Mesothelial cell of epicardium (in vitro differentiated cells): ENCODE data around the gene TJP2. TPM values are rescaled to one million over a fixed set of nuclear protein-coding genes. Genes with fewer than 3 reads are reported as not detected.

Experiments
- DNase-seq, 2 experiments: peaks; one replicate each; pipeline ENCODE4 v3.0.0; 2021; ENCODE audit warnings: low spot score in 2 of 2; ENCODE audit not compliant: unreplicated experiment in 2 of 2
- H3K27ac Mint-ChIP-seq: 2 replicates; pipeline ENCODE4 v1.8.0; 2021; ENCODE audit warnings: mixed read lengths
- H3K27me3 Mint-ChIP-seq: 2 replicates; pipeline ENCODE4 v1.8.0; 2021; ENCODE audit warnings: low read depth, mixed read lengths
- H3K36me3 Mint-ChIP-seq: 2 replicates; pipeline ENCODE4 v1.8.0; 2021; ENCODE audit warnings: mixed read lengths
- H3K4me1 Mint-ChIP-seq: 2 replicates; pipeline ENCODE4 v1.8.0; 2021; ENCODE audit warnings: mixed read lengths
- H3K4me3 Mint-ChIP-seq: 2 replicates; pipeline ENCODE4 v1.8.0; 2021; ENCODE audit warnings: mild to moderate bottlenecking, moderate library complexity, mixed read lengths
- H3K9me3 Mint-ChIP-seq: 2 replicates; pipeline ENCODE4 v1.8.0; 2021; ENCODE audit warnings: mixed read lengths
- CTCF ChIP-seq: fragments of 200-600 bp; sonication (generic); IDR thresholded peaks from one replicate; pipeline ENCODE4 v1.5.0; 2021; ENCODE audit warnings: antibody characterized with exemption; ENCODE audit not compliant: unreplicated experiment
- total RNA-seq: library from RNA; stranded (reverse); gene quantifications from 3 replicates; pipeline ENCODE4 v1.2.1, GENCODE V29; 2021

TJP2 gene
- total RNA-seq, 1 donor from 2014 or later, result 58.0 TPM

GRCh38 chr9:69265891-69266290, 91.8 kb downstream of the TJP2 start:
- H3K27me3 Mint-ChIP-seq, result no peaks in the 10 kb centered on the region
- no peak overlapping the region for H3K4me3 Mint-ChIP-seq
- H3K4me1 Mint-ChIP-seq, result no peaks in the 10 kb centered on the region
- peaks cover 7% of the 10 kb centered on the region for H3K9me3 Mint-ChIP-seq
- H3K27ac Mint-ChIP-seq, result no peak overlapping the region
- no peak for DNase-seq
- no peak for TF ChIP-seq CTCF
- H3K36me3 Mint-ChIP-seq, result no peaks in the 10 kb centered on the region

DNA sequence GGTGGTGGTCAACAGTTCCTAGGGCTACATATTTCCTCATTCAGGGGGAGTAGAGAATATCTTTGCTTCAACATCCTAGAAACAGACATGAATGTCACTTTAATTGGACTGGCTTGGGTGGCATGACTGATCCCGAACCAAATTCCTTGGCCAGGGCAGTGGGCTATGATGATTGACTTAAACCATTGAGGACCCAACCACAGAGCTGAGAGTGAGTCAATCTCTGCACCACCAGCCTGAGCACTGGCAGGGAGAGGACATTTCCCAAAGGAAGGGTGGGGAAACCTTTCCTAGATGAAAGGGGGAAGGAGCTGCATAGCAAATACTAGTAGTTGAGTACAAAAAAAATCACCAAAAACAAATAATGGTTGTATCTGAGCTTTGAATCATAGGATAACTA, 98.1 kb downstream of the TJP2 start:
- H3K9me3 Mint-ChIP-seq, result peaks cover 15% of the 10 kb centered on the region
- H3K36me3 Mint-ChIP-seq, result peaks cover 2% of the 10 kb centered on the region
- no peak overlapping the region for H3K27ac Mint-ChIP-seq
- DNase-seq, result no peak
- no peaks in the 10 kb centered on the region for H3K27me3 Mint-ChIP-seq
- H3K4me3 Mint-ChIP-seq, result no peak overlapping the region
- no peak for TF ChIP-seq CTCF
- H3K4me1 Mint-ChIP-seq, result no peaks in the 10 kb centered on the region

DNA sequence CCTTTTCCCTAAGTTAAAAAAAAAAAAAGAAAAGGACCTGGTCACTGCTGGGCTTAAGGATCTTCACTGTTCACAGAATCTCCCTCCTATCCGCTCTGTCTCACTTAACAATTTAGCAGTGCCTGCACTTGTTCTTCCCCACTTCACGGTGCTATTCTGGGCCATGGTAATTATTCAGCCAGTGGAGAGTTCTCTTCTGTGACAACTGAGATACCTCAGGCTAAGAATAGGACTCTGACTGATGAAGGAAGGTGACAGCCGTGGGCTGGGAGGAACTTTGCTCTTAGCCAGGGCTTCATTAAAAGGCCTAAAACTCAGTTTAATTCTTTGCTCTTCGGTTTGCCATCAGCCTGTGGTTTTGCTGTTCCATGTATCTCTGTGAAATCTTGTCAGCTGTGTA, 99.1 kb downstream of the TJP2 start:
- H3K36me3 Mint-ChIP-seq, result peaks cover 2% of the 10 kb centered on the region
- no peak for TF ChIP-seq CTCF
- no peak for DNase-seq

DNA sequence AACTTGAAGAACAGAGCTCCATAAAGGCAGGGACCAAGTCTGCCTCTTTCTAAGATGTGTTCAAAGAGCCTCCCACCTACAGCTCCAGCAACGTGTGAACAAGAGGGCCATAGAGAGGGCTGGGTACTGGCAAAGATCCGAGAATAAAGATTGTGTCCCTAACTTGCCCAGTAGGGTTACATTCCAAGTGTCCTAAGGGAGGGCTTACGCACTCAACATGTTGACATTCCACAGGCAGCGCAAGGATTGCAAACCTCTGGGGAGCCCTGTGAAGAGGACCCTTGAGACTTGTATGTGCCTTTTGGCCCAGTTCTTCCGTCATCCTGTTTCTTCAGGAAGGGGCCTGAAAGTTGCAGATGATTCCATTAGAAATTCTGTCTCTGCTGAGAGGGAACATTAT, 102.7 kb downstream of the TJP2 start:
- DNase-seq, result no peak
- H3K27ac Mint-ChIP-seq, result no peak overlapping the region

More for the DNA sequence above, 99.1 kb downstream of the TJP2 start:
- Mint-ChIP-seq H3K27ac (no peak overlapping the region), H3K27me3 (no peaks in the 10 kb centered on the region), H3K4me3 (no peak overlapping the region), H3K9me3 (peaks cover 19% of the 10 kb centered on the region), H3K4me1 (no peaks in the 10 kb centered on the region)

GRCh38 chr9:69279084-69279731, 105.1 kb downstream of the TJP2 start:
- no peak for DNase-seq
- Mint-ChIP-seq H3K4me3 (no peak overlapping the region), H3K9me3 (peaks cover 12% of the 10 kb centered on the region), H3K27me3 (no peaks in the 10 kb centered on the region), H3K27ac (no peak overlapping the region), H3K36me3 (peaks cover 2% of the 10 kb centered on the region), H3K4me1 (peaks cover 4% of the 10 kb centered on the region)
- TF ChIP-seq CTCF, result no peak

More for the DNA sequence above, 102.7 kb downstream of the TJP2 start:
- Mint-ChIP-seq H3K27me3 (no peaks in the 10 kb centered on the region), H3K4me1 (peaks cover 4% of the 10 kb centered on the region), H3K36me3 (peaks cover 2% of the 10 kb centered on the region), H3K9me3 (peaks cover 12% of the 10 kb centered on the region), H3K4me3 (no peak overlapping the region)
- TF ChIP-seq CTCF, result no peak
